Chondrocyte (in vitro differentiated cells): Measurements from ENCODE around the gene SMCO2. TPM values are rescaled to one million over a fixed set of nuclear protein-coding genes. Genes with fewer than 3 reads are reported as not detected.

Experiments
- DNase-seq: peaks from one replicate; pipeline ENCODE4 v3.0.0; 2021; ENCODE audit warnings: mixed read lengths, low spot score
- H3K27ac Mint-ChIP-seq: one replicate; pipeline ENCODE4 v1.8.0; 2021; ENCODE audit warnings: mild to moderate bottlenecking, moderate library complexity, mixed read lengths; ENCODE audit not compliant: unreplicated experiment
- H3K27me3 Mint-ChIP-seq: 2 replicates; pipeline ENCODE4 v1.8.0; 2021; ENCODE audit warnings: low read depth, mixed read lengths
- H3K36me3 Mint-ChIP-seq: 2 replicates; pipeline ENCODE4 v1.8.0; 2021; ENCODE audit warnings: low read depth, mixed read lengths
- H3K4me1 Mint-ChIP-seq: 2 replicates; pipeline ENCODE4 v1.8.0; 2021; ENCODE audit warnings: low read depth, mild to moderate bottlenecking, mixed read lengths
- H3K4me3 Mint-ChIP-seq: one replicate; pipeline ENCODE4 v1.8.0; 2021; ENCODE audit warnings: mild to moderate bottlenecking, moderate library complexity, mixed read lengths; ENCODE audit not compliant: unreplicated experiment
- H3K9me3 Mint-ChIP-seq: 2 replicates; pipeline ENCODE4 v1.8.0; 2021; ENCODE audit warnings: low read depth, mixed read lengths
- total RNA-seq: library from RNA; stranded (reverse); gene quantifications from 3 replicates; pipeline ENCODE4 v1.2.1, GENCODE V29; 2021
- TF ChIP-seq, protein P1 (sequence below): fragments of 200-600 bp; sonication (generic); IDR thresholded peaks from 2 replicates; pipeline ENCODE4 v1.5.0; 2021; ENCODE audit warnings: antibody characterized with exemption, mild to moderate bottlenecking, moderate library complexity

The SMCO2 gene
- total RNA-seq, 1 donor from 2014 or later = not detected

GRCh38 chr12:27462151-27462694 lies 15.7 kb downstream of the SMCO2 start:
- Mint-ChIP-seq H3K27ac (no peak overlapping the region), H3K36me3 (no peaks in the 10 kb centered on the region), H3K4me3 (no peak overlapping the region), H3K27me3 (no peaks in the 10 kb centered on the region), H3K4me1 (peaks cover 13% of the 10 kb centered on the region), H3K9me3 (no peaks in the 10 kb centered on the region)
- no peak for DNase-seq
- TF ChIP-seq, protein P1, sequence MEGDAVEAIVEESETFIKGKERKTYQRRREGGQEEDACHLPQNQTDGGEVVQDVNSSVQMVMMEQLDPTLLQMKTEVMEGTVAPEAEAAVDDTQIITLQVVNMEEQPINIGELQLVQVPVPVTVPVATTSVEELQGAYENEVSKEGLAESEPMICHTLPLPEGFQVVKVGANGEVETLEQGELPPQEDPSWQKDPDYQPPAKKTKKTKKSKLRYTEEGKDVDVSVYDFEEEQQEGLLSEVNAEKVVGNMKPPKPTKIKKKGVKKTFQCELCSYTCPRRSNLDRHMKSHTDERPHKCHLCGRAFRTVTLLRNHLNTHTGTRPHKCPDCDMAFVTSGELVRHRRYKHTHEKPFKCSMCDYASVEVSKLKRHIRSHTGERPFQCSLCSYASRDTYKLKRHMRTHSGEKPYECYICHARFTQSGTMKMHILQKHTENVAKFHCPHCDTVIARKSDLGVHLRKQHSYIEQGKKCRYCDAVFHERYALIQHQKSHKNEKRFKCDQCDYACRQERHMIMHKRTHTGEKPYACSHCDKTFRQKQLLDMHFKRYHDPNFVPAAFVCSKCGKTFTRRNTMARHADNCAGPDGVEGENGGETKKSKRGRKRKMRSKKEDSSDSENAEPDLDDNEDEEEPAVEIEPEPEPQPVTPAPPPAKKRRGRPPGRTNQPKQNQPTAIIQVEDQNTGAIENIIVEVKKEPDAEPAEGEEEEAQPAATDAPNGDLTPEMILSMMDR = no peak

DNA sequence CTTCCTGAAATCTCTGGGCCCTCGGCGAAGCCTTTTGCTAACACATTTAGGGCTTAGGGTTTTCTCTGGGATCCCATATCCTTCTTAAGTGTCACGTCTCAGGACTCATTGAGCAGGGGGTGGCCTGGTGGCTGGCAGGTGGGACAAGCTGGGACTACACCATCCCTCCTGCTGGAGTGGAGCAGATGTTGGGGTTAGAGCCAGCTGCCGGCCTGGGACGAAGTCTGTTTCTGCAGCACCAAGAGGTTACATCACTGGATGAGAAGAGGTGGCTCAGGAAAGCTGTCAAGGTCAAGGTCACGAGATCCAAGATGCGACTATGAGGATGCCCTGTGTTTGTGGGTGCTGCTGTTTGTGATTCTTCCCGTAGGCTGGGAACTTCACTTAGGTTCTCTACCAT lies 16.3 kb downstream of the SMCO2 start:
- Mint-ChIP-seq H3K36me3 (no peaks in the 10 kb centered on the region), H3K27me3 (no peaks in the 10 kb centered on the region), H3K27ac (no peak overlapping the region), H3K4me3 (no peak overlapping the region), H3K9me3 (no peaks in the 10 kb centered on the region), H3K4me1 (peaks cover 8% of the 10 kb centered on the region)
- TF ChIP-seq, protein P1 = no peak
- DNase-seq = no peak

GRCh38 chr12:27463511-27464219 lies 17.1 kb downstream of the SMCO2 start:
- peaks cover 8% of the 10 kb centered on the region for H3K4me1 Mint-ChIP-seq
- TF ChIP-seq, protein P1 = no peak
- H3K36me3 Mint-ChIP-seq = no peaks in the 10 kb centered on the region
- no peaks in the 10 kb centered on the region for H3K27me3 Mint-ChIP-seq
- no peak overlapping the region for H3K4me3 Mint-ChIP-seq
- H3K27ac Mint-ChIP-seq = peak overlapping the region; percentile 6
- no peaks in the 10 kb centered on the region for H3K9me3 Mint-ChIP-seq
- no peak for DNase-seq

DNA sequence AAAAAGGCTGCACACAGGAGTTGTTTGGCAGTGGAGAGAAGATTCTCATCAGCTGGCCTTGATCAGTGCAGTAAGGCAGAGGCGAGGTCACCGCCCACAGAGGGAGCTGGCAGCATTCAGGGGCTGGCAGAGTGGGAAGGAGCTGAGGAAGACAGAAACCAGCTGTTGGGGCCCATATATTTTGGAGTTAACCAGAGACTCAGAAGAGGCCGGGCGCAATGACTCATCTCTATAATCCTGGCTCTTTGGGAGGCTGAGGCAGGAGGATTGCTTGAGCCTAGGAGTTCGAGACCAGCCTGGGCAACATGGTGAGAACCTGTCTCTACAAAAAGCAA lies 17.7 kb downstream of the SMCO2 start:
- no peak for DNase-seq
- Mint-ChIP-seq H3K36me3 (no peaks in the 10 kb centered on the region), H3K9me3 (no peaks in the 10 kb centered on the region), H3K27me3 (no peaks in the 10 kb centered on the region), H3K27ac (peak overlapping the region; percentile 6), H3K4me1 (peaks cover 8% of the 10 kb centered on the region), H3K4me3 (no peak overlapping the region)
- TF ChIP-seq, protein P1 = no peak

GRCh38 chr12:27467641-27468040 lies 21.1 kb downstream of the SMCO2 start:
- Mint-ChIP-seq H3K27ac (no peak overlapping the region), H3K9me3 (no peaks in the 10 kb centered on the region), H3K27me3 (no peaks in the 10 kb centered on the region), H3K36me3 (no peaks in the 10 kb centered on the region), H3K4me1 (peaks cover 4% of the 10 kb centered on the region), H3K4me3 (no peak overlapping the region)
- TF ChIP-seq, protein P1 = no peak
- no peak for DNase-seq
